Ecto neural progenitor cell (in vitro differentiated cells): ENCODE results near the gene PIGL.
"Not testable (repeated sequence)": the region's sequence is repeated elsewhere in the genome, so short reads cannot be mapped to it uniquely, and the experiment has no call there.

Experiments
- DNase-seq: peaks from one replicate; pipeline ENCODE4 v3.0.0-alpha.2; 2018; ENCODE audit warnings: low spot score

PIGL gene

GRCh38 chr17:16273929-16274339 is 56.9 kb downstream of the PIGL start:
- no peak for DNase-seq

- no peak for DNase-seq
Measured at GRCh38 chr17:16275024-16275423, 58.0 kb downstream of the PIGL start.

- DNase-seq, result no peak
Measured at GRCh38 chr17:16277163-16277562, 60.2 kb downstream of the PIGL start.

GRCh38 chr17:16281351-16281750 is 64.3 kb downstream of the PIGL start:
- DNase-seq, result no peak

DNA sequence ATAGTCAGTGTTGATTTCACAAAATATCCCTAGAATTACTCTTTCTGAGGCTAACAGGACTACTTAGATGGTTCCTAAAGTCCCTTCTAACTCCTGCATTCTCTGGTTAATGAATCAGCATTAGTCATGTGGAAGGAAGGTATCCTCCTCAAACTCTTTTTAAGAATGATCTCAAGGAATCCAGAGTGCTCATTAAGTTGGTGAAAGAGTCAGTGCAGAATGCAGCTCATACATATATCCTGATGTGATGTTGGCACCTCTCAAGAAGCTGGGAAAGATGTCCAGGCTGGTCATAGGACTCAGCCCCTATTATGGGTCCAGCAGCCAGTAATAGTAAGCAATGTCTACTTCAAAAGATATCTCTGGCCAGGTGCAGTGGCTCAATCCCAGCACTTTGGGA is 65.5 kb downstream of the PIGL start:
- no peak for DNase-seq

- no peak for DNase-seq
Measured at GRCh38 chr17:16283705-16284104, 66.7 kb downstream of the PIGL start.

GRCh38 chr17:16285646-16286008 is 68.6 kb downstream of the PIGL start:
- DNase-seq, result no peak

DNA sequence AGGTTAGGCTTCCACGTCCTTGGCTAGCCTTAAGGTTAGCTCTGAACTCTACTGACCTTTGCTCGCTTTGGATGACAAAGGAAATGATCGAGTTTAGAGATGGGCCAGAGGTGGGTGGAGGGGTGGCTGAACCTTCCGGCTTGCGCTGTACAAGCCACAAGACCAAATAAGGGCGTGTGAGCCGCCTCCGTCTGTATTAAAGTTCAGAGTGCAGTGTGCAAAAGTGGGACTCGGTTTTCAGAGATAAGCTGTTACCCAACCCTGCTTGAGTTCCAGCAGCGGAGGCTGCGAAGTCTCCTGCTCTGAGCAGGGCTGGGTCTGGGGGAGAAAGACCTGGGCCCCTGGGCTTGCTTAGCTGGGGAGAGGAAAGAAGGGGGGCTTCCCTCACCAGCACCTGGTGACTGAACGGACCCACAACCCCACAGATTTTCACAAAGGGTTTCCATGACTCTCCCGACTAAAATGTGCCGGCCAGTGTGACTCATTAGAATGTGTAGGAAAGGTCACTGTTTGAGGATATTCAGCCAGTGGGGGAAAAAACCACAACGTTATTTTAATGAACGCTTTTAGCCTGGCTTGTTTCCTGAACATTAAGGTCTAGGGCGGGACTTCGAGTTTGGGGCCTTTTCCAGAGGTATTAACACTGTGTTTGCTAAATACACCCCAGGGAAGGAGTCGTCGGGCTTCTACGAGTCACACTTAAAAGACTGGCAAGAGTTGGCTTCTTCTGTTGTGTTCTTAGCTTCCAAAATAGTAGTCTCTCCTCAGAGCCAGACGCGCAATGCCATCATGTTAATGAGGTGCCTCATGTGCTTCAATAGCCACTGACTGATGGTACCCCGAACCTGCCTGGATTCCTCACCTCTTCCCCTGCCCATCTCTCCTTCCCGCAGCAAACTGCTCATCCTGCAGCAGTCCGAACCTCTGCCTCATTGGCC is 69.3 kb downstream of the PIGL start:
- DNase-seq, result peak; percentile 79

- peak; percentile 55 for DNase-seq
Measured at GRCh38 chr17:16286947-16287562, 70.0 kb downstream of the PIGL start.

DNA sequence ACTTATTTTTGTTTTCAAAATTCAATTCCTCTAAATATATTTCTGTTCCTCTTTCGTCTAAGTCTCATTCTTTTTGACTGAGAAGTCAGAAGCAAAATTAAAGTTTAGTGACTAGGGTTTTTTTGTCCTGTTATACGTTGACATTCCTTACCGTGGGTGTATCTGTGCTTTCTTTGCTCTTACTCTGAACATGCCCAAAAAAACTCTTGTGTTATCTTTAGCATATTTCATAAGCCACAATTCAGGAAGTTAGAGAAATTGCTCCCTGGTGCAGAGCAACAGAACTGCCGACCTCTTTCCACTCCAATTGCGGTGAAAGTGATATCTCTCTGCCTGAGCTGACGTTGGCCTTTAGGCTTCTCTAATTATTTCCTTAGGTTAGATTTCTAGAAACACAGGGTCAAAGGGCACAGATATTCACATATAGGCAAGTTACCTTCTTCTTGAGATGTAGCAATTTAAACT is 70.6 kb downstream of the PIGL start:
- no peak for DNase-seq

- no peak for DNase-seq
Measured at GRCh38 chr17:16288860-16289571, 72.0 kb downstream of the PIGL start.

GRCh38 chr17:16293931-16294330 is 76.9 kb downstream of the PIGL start:
- DNase-seq, result no peak

DNA sequence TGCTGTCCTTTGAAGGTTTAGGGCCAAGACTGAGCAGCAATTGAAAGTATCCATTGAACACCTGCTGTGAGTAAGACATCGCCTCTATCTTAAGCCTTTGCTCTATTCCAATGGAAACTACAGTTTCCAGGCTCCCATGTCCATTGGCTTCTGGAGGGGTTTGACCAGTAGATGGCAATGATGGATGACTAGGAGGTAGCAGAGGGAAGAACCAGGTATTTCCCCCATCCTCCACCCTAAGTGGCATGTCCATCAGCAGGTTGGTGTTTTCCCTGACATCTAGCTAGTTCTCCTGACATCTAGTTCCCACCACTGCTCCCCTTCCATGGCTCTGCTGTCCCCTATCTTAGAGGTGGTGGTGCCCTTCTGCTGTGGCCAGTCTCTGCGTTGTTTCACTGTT is 77.5 kb downstream of the PIGL start:
- DNase-seq, result no peak

DNA sequence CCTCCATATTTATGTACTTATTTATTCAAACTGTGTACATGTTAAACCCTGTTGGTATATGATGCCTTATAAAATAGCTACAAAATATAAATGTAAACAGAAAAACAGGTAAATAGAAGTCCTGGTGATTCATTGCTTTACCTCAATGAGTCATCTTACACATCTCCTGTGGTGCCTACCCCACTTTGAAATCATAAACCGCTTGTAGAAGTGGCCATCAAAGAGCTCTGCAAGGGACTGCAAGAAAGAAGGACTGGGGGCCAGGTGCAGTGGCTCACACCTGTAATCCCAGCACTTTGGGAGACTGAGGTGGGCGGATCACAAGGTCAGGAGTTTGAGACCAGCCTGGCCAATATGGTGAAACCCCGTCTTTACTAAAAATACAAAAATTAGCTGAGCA is 79.1 kb downstream of the PIGL start:
- not testable (repeated sequence) for DNase-seq

DNA sequence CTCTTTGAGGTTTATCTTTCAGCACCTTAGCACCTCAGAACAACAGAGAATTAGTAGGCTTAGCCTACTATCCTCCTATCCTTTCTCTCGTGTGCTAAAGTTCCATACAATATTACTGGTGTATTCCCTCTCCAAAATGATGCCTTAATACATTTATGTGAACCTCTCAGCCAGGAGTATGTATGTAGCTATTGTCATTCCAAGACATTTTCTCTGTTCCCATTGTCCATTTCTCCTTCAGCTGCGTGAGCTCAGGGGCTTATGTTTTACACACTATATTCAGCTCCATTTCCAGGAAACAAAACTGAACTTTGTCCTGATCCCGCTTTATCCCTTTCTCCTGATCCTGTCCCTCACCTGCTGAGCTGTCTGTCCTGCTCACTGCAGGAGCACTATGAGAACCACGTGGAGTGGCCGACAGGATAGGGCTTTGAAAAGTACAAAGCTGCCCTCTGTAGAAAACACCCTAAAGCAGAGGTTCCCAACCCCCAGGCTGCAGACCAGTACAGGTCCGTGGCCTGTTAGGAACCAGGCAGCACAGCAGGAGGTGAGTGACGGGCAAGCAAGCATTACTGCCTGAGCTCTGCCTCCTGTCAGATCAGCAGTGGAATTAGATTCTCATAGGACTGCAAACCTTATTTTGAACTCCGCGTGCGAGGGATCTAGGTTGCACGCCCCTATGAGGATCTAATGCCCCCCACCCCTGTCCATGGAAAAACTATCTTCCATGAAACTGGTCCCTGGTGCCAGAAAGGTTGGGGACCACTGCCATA is 80.5 kb downstream of the PIGL start:
- DNase-seq, result no peak

- DNase-seq, result no peak
Measured at GRCh38 chr17:16298140-16298662, 81.2 kb downstream of the PIGL start.

DNA sequence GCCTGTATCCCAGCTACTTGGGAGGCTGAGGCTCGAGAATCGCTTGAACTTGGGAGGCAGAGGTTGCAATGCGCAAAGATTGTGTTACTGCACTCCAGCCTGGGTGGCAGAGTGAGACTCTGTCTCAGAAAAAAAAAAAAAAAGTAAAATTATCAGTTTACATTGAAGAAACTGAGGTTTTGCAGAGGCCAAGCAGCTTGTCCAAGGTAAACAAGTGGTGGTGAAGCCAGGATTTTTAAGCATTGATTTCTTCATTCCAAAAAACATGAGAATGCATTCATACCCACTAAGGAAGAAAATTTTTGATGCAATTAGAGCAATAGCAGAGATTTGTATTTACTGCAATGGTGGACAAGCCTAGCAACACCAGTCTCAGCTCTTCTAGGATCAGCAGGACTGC is 83.5 kb downstream of the PIGL start:
- DNase-seq, result no peak

DNA sequence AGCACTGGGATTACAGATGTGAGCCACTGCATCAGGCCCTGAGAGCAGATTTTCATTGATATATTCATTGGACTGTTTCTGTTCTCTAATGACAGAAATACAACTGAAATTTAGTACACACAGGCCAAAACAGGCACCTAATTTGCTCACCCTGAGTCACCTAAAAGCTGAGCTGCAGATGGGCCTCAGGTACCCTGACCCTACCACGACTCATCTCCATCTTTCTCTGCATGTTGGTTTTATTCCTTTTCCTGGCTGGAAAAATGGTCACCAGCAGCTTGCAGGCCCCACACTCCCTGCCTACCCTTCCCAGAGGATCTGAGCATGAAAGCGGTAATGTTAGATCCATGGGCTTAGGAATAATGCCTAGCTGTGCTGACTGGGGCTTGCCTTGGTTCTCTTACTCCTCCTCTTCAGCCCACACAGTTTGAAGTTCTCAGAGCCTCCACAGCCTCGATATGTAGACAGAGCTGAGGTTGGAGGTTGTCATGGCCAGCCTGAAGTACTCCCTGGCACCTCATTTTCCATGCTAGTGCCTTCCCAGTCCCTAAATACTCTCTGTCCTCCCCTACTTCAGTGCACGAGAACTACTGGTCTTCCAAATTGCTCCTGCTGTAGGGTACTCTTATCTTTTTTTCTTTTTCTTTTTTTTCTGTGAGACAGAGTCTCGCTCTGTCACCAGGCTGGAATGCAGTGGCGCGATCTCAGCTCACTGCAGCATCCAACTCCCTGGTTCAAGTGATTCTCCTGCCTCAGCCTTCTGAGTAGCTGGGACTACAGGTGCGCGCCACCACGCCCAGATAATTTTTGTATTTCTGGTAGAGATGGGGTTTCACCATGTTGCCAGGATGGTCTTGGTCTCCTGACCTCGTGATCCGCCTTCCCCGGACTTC is 85.2 kb downstream of the PIGL start:
- no peak for DNase-seq

DNA sequence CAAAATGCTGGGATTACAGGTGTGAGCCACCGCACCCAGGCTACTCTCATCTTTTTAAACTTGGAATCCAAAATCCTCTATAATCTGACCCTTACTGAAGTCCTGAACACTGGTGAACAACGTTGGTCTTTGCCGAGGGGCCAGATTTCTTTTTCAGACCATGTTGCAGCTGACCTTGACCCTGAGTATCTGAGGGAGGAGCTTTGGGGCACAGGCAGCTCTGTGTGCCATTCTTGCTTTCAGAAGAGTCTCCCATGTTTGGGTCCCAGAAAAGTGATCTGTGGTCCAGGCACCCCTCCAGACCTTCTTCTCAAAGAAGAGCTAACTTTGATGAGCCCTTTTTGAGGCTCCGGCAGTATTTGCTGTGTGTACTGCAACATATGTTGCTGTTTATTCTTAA is 85.8 kb downstream of the PIGL start:
- no peak for DNase-seq

DNA sequence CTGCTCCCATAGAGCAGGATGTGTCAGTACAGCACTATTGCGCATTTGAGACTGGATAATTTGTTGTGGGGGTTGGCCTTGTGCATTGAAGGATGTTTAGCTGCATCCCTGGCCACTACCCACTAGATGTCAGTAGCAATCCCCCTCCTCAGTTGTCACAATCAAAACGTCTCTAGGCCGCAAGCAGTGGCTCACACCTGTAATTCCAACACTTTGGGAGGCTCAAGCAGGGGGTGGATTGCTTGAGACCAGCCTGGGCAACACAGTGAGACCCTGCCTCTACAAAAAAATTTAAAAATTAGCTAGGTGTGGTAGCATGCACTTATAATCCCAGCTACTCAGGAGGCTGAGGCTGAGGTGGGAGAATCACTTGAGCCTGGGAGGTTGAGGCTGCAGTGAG is 87.8 kb downstream of the PIGL start:
- no peak for DNase-seq

DNA sequence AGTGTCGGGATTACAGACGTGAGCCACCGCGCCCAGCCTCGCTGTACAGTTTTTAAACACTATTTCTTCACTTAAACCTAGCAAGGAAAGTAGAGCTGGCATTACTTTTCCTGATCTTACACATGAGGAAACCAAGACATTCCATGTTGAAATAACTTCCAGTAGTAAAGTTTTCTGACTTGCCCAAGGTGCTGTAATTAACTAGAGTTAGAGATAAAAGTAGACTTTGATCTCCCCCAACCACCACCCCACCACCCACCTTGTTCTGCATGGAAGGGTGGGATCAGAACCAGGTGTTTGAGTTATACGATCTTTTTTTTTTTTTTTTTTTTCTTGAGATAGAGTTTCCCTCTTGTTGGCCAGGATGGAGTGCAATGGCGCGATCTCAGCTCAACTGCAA is 89.2 kb downstream of the PIGL start:
- DNase-seq, result no peak
